Fibroblast of mammary gland (primary cell): Measurements from ENCODE around the gene SEBOX.
A peak's percentile ranks its signal among the peaks of the same experiment; 100 is the strongest.

Source experiments
- DNase-seq: peaks from one replicate; pipeline ENCODE4 v3.0.0-alpha.2; 2010; ENCODE audit warnings: low read depth
- H3K4me3 ChIP-seq: 2 replicates; pipeline ENCODE4 v1.5.1; 2011; ENCODE audit warnings: low read depth, mild to moderate bottlenecking, low read length, moderate library complexity; ENCODE audit not compliant: control insufficient read depth
- CTCF ChIP-seq: conservative IDR thresholded peaks from 2 replicates; pipeline ENCODE4 v1.5.1; 2011; ENCODE audit warnings: low read depth, low read length, inconsistent platforms; ENCODE audit not compliant: control insufficient read depth, insufficient read depth

SEBOX gene

DNA sequence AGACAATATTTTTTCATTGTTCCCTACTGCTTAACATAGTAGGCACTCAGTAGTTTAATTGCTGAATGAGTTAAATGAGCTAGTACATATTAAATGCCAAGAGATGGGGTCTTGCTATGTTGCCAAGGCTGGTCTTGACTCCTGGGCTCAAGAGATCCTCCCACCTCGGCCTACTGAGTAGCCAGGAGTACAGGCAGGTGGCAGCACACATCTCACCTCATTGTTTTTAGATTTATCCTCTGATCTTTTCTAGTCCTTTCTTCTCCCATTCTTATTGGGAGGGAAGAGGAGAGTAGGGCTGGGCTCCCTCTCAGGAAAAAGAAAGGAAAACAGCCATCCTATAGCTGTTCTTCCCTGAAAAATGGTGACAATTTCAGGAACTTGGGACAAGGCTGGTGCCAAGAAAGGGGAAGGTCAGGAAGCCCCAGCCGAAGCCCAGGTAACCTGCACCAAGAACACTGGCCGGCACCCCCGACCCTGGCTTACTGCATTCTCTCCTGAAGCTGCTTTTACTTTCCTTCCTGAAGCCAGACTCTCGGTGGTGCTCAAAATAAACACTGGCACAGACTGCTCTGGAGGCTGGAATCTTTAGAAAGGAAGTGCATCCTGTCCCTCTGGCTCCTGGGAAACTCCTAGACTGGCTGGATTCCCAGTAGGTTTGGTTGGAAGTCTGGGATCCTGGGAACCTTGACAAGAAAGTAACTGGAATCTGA, 26.8 kb downstream of the SEBOX start:
- no peak for TF ChIP-seq CTCF
- peak; percentile 85 for DNase-seq
- H3K4me3 ChIP-seq: no peak overlapping the region

GRCh38 chr17:28335959-28336871, 28.8 kb downstream of the SEBOX start:
- peak overlapping the region; percentile 97 for H3K4me3 ChIP-seq
- no peak for TF ChIP-seq CTCF
- peak; percentile 79 for DNase-seq

GRCh38 chr17:28335201-28335958, 29.6 kb downstream of the SEBOX start, which contains the start of the genes IFT20 and TNFAIP1:
Gene IFT20, minus strand, starts transcription at chr17:28335472. Its CDS starts 3,487 bp downstream, at chr17:28331985.
Gene TNFAIP1, plus strand, starts transcription at chr17:28335761. Its CDS starts 3,761 bp downstream, at chr17:28339522.
- DNase-seq: peak; percentile 100
- H3K4me3 ChIP-seq: peak within 1 kb of the TSS; percentile 97
- TF ChIP-seq CTCF: no peak

DNA sequence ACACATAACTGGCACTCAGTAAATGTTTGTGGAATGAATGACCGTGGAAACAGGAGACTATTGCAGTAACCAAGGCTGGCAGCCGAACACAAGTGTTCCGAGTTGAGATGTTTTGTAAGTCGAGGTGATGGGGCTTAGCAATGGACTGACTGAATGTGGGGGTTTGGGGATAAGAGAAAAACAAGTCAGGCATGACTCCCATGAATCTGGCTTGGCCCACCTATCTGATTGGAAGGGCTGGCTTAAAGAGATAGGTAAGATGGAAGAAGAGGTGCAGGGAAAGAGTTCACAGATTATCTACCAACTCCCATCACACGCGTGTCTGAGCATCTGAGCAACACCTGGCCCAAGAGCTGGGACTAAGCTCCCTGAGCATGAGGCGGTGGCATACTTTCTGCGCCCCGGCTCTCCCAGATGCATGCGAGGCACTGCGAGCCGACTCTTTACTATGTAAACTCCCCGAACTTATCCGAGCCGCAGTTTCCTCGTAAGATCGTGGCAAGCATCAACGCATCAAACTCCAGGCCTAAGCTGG, 30.3 kb downstream of the SEBOX start:
- TF ChIP-seq CTCF: no peak
- peak overlapping the region; percentile 97 for H3K4me3 ChIP-seq
- DNase-seq: peak; percentile 56

DNA sequence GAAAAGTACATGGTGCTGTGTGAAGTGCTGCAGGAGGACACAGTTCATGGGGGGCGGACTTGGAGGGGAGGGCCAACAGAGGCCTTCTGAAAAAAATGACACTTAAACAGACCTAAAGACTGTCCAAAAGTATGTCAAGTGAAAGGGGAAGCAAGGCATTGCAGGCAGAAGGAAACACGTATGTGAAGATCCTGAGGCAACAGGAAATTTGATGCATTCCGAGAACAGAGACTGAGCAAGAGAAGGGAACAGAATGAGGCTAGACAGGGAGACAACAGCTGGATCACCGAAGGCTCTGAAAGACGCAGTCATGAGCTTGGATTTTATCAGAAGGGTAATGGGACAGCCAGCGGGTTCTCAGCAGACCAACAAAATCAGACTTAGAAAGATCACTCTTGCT, 30.8 kb downstream of the SEBOX start:
- H3K4me3 ChIP-seq: peak overlapping the region; percentile 97
- DNase-seq: peak; percentile 35
- TF ChIP-seq CTCF: no peak
